DOHH2 (cell line): ENCODE measurements around the gene KRTAP17-1.

Experiments
- CTCF ChIP-seq: fragments of 200-600 bp; sonication (generic); IDR thresholded peaks from one replicate; pipeline ENCODE4 v1.5.1; 2014; ENCODE audit warnings: antibody characterized with exemption, mild to moderate bottlenecking, low read depth, low read length; ENCODE audit not compliant: poor library complexity, severe bottlenecking
- EZH2phosphoT487 ChIP-seq: fragments of 200-600 bp; sonication (generic); IDR thresholded peaks from 2 replicates; pipeline ENCODE4 v1.6.1; 2017; ENCODE audit warnings: borderline replicate concordance, mild to moderate bottlenecking, antibody characterized with exemption, low read length, moderate library complexity, mixed read lengths

- TF ChIP-seq CTCF (no peak), EZH2phosphoT487 (no peak)
Measured at GRCh38 chr17:41352597-41353366, 37.3 kb upstream of the KRTAP17-1 start.
